NB4 (cell line): ENCODE measurements around the gene VTN.

Experiments
- CTCF ChIP-seq: IDR thresholded peaks from one replicate; pipeline ENCODE4 v1.5.1; 2012; ENCODE audit warnings: low read depth, low read length
- MYC ChIP-seq: IDR thresholded peaks from 2 replicates; pipeline ENCODE4 v1.6.1; 2011; ENCODE audit warnings: low read depth, low read length
- POLR2A ChIP-seq: IDR thresholded peaks from 2 replicates; pipeline ENCODE4 v1.6.1; 2011; ENCODE audit warnings: mild to moderate bottlenecking; ENCODE audit not compliant: insufficient read length; ENCODE audit errors: extremely low read depth

- TF ChIP-seq CTCF (no peak), POLR2A (no peak), MYC (no peak)
These were observed 11.2 kb upstream of the VTN start for GRCh38 chr17:28381141-28381825.
